Measurements from ENCODE around the gene NPHP4.
"Not testable (repeated sequence)": the region's sequence is repeated elsewhere in the genome, so short reads cannot be mapped to it uniquely, and the experiment has no call there.

The NPHP4 gene

GRCh38 chr1:5911871-5912271 is 80.4 kb downstream of the NPHP4 start:
- no peak for DNase-seq (ENCODE audit: low read depth in 2 of 2)

- DNase-seq (ENCODE audit: low read depth in 2 of 2) = no peak
Observed at GRCh38 chr1:5911157-5911556, 81.1 kb downstream of the NPHP4 start.

GRCh38 chr1:5910666-5911065 is 81.6 kb downstream of the NPHP4 start:
- no peak for DNase-seq (ENCODE audit: low read depth in 2 of 2)

GRCh38 chr1:5910276-5910620 is 82.0 kb downstream of the NPHP4 start:
- no peak for DNase-seq (ENCODE audit: low read depth in 2 of 2)

- DNase-seq (ENCODE audit: low read depth in 2 of 2) = no peak
Observed at GRCh38 chr1:5909576-5910275, 82.5 kb downstream of the NPHP4 start.

GRCh38 chr1:5908461-5909375 is 83.5 kb downstream of the NPHP4 start:
- DNase-seq (ENCODE audit: low read depth in 2 of 2) = no peak

GRCh38 chr1:5907966-5908365 is 84.3 kb downstream of the NPHP4 start:
- DNase-seq (ENCODE audit: low read depth in 2 of 2) = no peak

GRCh38 chr1:5907386-5907785 is 84.8 kb downstream of the NPHP4 start:
- no peak for DNase-seq (ENCODE audit: low read depth in 2 of 2)

GRCh38 chr1:5906966-5907365 is 85.3 kb downstream of the NPHP4 start:
- DNase-seq (ENCODE audit: low read depth in 2 of 2) = no peak

- no peak for DNase-seq (ENCODE audit: low read depth in 2 of 2)
Observed at GRCh38 chr1:5906116-5906515, 86.1 kb downstream of the NPHP4 start.

GRCh38 chr1:5905436-5905835 is 86.8 kb downstream of the NPHP4 start:
- DNase-seq (ENCODE audit: low read depth in 2 of 2) = no peak

- DNase-seq (ENCODE audit: low read depth in 2 of 2) = no peak
Observed at GRCh38 chr1:5904551-5904950, 87.7 kb downstream of the NPHP4 start.

- DNase-seq (ENCODE audit: low read depth in 2 of 2) = no peak
Observed at GRCh38 chr1:5903680-5904079, 88.5 kb downstream of the NPHP4 start.

- DNase-seq (ENCODE audit: low read depth in 2 of 2) = no peak
Observed at GRCh38 chr1:5903031-5903430, 89.2 kb downstream of the NPHP4 start.

GRCh38 chr1:5901841-5902240 is 90.4 kb downstream of the NPHP4 start:
- no peak for DNase-seq (ENCODE audit: low read depth in 2 of 2)

- no peak for DNase-seq (ENCODE audit: low read depth in 2 of 2)
Observed at GRCh38 chr1:5901150-5901549, 91.1 kb downstream of the NPHP4 start.

GRCh38 chr1:5898266-5898665 is 94.0 kb downstream of the NPHP4 start:
- no peak for DNase-seq (ENCODE audit: low read depth in 2 of 2)

- DNase-seq (ENCODE audit: low read depth in 2 of 2) = no peak
Observed at GRCh38 chr1:5896706-5897660, 95.2 kb downstream of the NPHP4 start.

- DNase-seq (ENCODE audit: low read depth in 2 of 2) = no peak
Observed at GRCh38 chr1:5895446-5896406, 96.5 kb downstream of the NPHP4 start.

GRCh38 chr1:5893699-5894278 is 98.4 kb downstream of the NPHP4 start:
- DNase-seq (ENCODE audit: low read depth in 2 of 2) = not testable (repeated sequence)

Data from activated CD4-positive, alpha-beta T cell treated with anti-CD3 and anti-CD28 coated beads for 24 hours (primary cell).